Activated naive CD4-positive, alpha-beta T cell treated with anti-CD3 and anti-CD28 coated beads, Interleukin-2, amount 50 U/mL, for 72 hours (primary cell): ENCODE results near the gene PACRG. TPM values are rescaled to one million over a fixed set of nuclear protein-coding genes. Genes with fewer than 3 reads are reported as not detected.

Experiments
- ATAC-seq, 2 donors: fragments of 150-1000 bp; cut with Tn5 transposase; 2 replicates each; pipeline ENCODE4 v1.10.0; 2021; ENCODE audit warnings: mild to moderate bottlenecking in 2 of 2, moderate library complexity in 2 of 2
- DNase-seq, 2 donors: peaks; one replicate each; pipeline ENCODE4 v3.0.0; 2021 to 2022; ENCODE audit warnings: low spot score in 2 of 2
- H3K27ac Mint-ChIP-seq, 2 donors: one replicate each; pipeline ENCODE4 v1.8.0; 2022; ENCODE audit warnings: mild to moderate bottlenecking in 2 of 2, mixed read lengths in 2 of 2
- H3K36me3 Mint-ChIP-seq, 2 donors: one replicate each; pipeline ENCODE4 v1.8.0; 2022; ENCODE audit warnings: mixed read lengths in 2 of 2
- H3K9me3 Mint-ChIP-seq, 2 donors: one replicate each; pipeline ENCODE4 v1.8.0; 2022; ENCODE audit warnings: mixed read lengths in 2 of 2
- total RNA-seq, 2 donors: library from RNA; stranded (reverse); gene quantifications; one replicate each; pipeline ENCODE4 v1.2.3, GENCODE V29; 2022

PACRG gene
- total RNA-seq, 2 donors from 2014 or later = 0.43 TPM; not detected in 1

- Mint-ChIP-seq H3K27ac (no peak overlapping the region), H3K36me3 (no peaks in the 10 kb centered on the region)
- no peak for ATAC-seq
Measured at GRCh38 chr6:163320402-163320801, 592.6 kb downstream of the PACRG start.

GRCh38 chr6:163320804-163321203 lies 593.0 kb downstream of the PACRG start:
- ATAC-seq = no peak
- Mint-ChIP-seq H3K27ac (no peak overlapping the region), H3K9me3 (no peaks in the 10 kb centered on the region), H3K36me3 (no peaks in the 10 kb centered on the region)
- no peak for DNase-seq

More at GRCh38 chr6:163320402-163320801, 592.6 kb downstream of the PACRG start:
- DNase-seq = no peak
- no peaks in the 10 kb centered on the region for H3K9me3 Mint-ChIP-seq

DNA sequence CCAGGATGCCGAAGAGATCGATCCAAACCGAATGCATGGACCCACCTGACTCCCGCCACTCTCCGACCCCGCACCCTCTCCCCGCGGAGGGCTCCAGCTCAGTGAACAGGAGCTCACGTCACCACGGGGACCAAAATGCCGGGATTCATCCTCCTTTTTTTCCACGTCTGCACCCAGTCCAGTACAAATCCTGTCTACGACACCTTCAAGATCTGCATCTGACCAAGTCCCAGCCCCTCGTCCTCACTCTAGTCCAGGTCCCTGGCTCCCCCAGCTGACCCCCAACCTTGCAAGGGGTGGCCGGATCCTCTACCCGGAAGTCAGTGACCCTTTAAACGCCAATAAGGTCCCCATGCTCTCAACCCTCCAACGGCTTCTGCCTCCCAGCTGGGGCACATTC lies 593.9 kb downstream of the PACRG start:
- no peak for DNase-seq
- Mint-ChIP-seq H3K9me3 (no peaks in the 10 kb centered on the region), H3K27ac (no peak overlapping the region), H3K36me3 (no peaks in the 10 kb centered on the region)
- ATAC-seq = no peak

GRCh38 chr6:163323274-163323673 lies 595.5 kb downstream of the PACRG start:
- no peak overlapping the region for H3K27ac Mint-ChIP-seq
- H3K36me3 Mint-ChIP-seq = peaks cover 0 to 5% of the 10 kb centered on the region in 2 donors
- ATAC-seq (no peak), DNase-seq (no peak)
- no peaks in the 10 kb centered on the region for H3K9me3 Mint-ChIP-seq

- ATAC-seq (no peak), DNase-seq (no peak)
- H3K9me3 Mint-ChIP-seq = no peaks in the 10 kb centered on the region
- H3K27ac Mint-ChIP-seq = no peak overlapping the region
- peaks cover 0 to 5% of the 10 kb centered on the region in 2 donors for H3K36me3 Mint-ChIP-seq
Measured at GRCh38 chr6:163323705-163324104, 595.9 kb downstream of the PACRG start.

GRCh38 chr6:163324326-163324687 lies 596.5 kb downstream of the PACRG start:
- Mint-ChIP-seq H3K27ac (no peak overlapping the region), H3K9me3 (no peaks in the 10 kb centered on the region), H3K36me3 (peaks cover 0 to 5% of the 10 kb centered on the region in 2 donors)
- DNase-seq = no peak
- ATAC-seq = no peak

- Mint-ChIP-seq H3K9me3 (no peaks in the 10 kb centered on the region), H3K36me3 (peaks cover 0 to 5% of the 10 kb centered on the region in 2 donors), H3K27ac (no peak overlapping the region)
- DNase-seq (no peak), ATAC-seq (no peak)
Measured at GRCh38 chr6:163324688-163325389, 597.1 kb downstream of the PACRG start.

DNA sequence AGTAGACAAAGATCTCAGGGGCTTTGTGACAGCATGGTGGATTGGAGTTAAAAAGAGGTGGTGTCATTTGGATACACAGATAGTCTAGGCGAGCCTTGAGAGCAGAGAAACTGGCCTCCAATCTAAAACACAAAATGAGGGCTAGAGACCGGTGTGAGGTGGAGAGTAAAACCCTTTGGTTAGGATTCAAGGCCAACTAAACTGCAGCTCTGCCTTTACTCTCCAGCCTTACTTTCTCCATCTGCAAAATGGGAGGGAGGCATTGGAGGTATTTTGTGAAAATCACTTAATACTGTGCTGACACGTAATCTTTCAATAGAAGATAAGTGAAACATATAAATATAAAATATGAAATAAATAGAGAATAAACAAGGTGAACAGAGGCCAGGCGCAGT lies 597.6 kb downstream of the PACRG start:
- H3K9me3 Mint-ChIP-seq = no peaks in the 10 kb centered on the region
- H3K27ac Mint-ChIP-seq = no peak overlapping the region
- DNase-seq = no peak
- ATAC-seq = no peak
- H3K36me3 Mint-ChIP-seq = peaks cover 0 to 5% of the 10 kb centered on the region in 2 donors

- Mint-ChIP-seq H3K27ac (no peak overlapping the region), H3K36me3 (peaks cover 0 to 5% of the 10 kb centered on the region in 2 donors), H3K9me3 (no peaks in the 10 kb centered on the region)
- no peak for ATAC-seq
- no peak for DNase-seq
Measured at GRCh38 chr6:163327165-163327880, 599.5 kb downstream of the PACRG start.

DNA sequence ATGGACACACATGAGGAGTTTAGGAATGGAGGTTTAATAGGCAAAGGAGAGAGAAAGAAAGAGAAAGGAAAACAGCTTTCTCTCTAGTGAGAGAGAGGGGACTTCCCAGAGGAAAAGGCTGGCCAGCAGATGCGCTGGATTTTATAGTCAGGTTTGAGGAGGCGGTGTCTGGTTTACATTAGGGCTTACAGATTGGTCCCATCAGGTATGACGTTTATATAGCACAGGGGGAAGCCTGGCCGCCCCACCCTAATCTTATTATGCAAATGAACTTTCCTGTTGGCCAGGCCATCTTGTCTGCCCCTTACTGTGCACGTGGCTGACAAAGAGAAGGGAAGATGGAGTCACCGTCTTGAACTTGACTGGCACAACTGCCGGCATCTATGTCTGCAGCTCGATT lies 600.1 kb downstream of the PACRG start:
- H3K36me3 Mint-ChIP-seq = peaks cover 0 to 5% of the 10 kb centered on the region in 2 donors
- ATAC-seq (no peak), DNase-seq (no peak)
- H3K9me3 Mint-ChIP-seq = no peaks in the 10 kb centered on the region
- no peak overlapping the region for H3K27ac Mint-ChIP-seq

- Mint-ChIP-seq H3K27ac (no peak overlapping the region), H3K9me3 (no peaks in the 10 kb centered on the region)
Measured at GRCh38 chr6:163328411-163328810, 600.6 kb downstream of the PACRG start.

GRCh38 chr6:163329991-163330390 lies 602.2 kb downstream of the PACRG start:
- DNase-seq = no peak
- Mint-ChIP-seq H3K27ac (no peak overlapping the region), H3K9me3 (no peaks in the 10 kb centered on the region), H3K36me3 (peaks cover 0 to 5% of the 10 kb centered on the region in 2 donors)
- no peak for ATAC-seq

More at GRCh38 chr6:163328411-163328810, 600.6 kb downstream of the PACRG start:
- peaks cover 0 to 5% of the 10 kb centered on the region in 2 donors for H3K36me3 Mint-ChIP-seq
- no peak for DNase-seq
- ATAC-seq = no peak

DNA sequence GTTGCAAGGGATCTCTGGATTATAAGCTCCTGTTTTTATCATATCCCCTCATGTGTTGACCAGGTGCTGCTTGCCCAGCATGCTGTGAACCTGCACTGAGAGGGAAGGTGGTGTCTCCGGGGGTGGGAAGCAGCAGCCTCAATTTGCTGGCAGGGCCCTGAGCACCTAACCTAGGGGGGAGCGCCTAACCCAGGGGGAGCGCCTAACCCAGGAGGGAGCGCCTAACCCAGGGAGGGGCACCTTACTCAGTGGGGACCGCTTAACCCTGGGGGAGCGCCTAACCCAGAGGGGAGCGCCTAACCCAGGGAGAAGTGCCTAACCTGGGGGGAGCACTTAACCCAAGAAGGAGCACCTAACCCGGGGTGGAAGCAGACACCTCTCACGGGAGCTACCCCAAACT lies 603.5 kb downstream of the PACRG start:
- peaks cover 0 to 5% of the 10 kb centered on the region in 2 donors for H3K36me3 Mint-ChIP-seq
- DNase-seq (no peak), ATAC-seq (no peak)
- H3K9me3 Mint-ChIP-seq = no peaks in the 10 kb centered on the region
- no peak overlapping the region for H3K27ac Mint-ChIP-seq

DNA sequence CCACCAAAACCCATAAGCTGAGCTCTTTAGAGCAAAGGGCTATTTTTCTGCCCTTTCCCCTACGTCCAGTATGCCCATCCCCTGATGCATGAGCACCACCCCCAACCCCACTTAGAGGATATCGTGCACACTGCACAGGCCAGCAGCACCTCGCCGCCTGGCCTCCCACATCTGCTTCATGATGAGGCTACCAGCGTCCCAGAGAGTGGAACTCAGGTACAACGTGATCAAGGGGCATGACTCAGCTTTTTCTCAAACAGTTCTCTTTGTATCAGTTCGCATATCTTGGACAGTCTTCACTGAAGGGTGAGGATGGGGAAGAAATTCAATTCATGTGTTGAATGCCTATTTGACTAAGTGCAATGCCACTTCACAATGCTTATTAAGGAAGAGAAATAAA lies 604.8 kb downstream of the PACRG start:
- no peak for ATAC-seq
- Mint-ChIP-seq H3K9me3 (no peaks in the 10 kb centered on the region), H3K27ac (peak overlapping the region in 1 of 2 donors; percentile 44), H3K36me3 (peaks cover 0 to 2% of the 10 kb centered on the region in 2 donors)
- DNase-seq = no peak

GRCh38 chr6:163333038-163333437 lies 605.3 kb downstream of the PACRG start:
- Mint-ChIP-seq H3K9me3 (no peaks in the 10 kb centered on the region), H3K27ac (no peak overlapping the region), H3K36me3 (no peaks in the 10 kb centered on the region)
- no peak for ATAC-seq
- DNase-seq = no peak

DNA sequence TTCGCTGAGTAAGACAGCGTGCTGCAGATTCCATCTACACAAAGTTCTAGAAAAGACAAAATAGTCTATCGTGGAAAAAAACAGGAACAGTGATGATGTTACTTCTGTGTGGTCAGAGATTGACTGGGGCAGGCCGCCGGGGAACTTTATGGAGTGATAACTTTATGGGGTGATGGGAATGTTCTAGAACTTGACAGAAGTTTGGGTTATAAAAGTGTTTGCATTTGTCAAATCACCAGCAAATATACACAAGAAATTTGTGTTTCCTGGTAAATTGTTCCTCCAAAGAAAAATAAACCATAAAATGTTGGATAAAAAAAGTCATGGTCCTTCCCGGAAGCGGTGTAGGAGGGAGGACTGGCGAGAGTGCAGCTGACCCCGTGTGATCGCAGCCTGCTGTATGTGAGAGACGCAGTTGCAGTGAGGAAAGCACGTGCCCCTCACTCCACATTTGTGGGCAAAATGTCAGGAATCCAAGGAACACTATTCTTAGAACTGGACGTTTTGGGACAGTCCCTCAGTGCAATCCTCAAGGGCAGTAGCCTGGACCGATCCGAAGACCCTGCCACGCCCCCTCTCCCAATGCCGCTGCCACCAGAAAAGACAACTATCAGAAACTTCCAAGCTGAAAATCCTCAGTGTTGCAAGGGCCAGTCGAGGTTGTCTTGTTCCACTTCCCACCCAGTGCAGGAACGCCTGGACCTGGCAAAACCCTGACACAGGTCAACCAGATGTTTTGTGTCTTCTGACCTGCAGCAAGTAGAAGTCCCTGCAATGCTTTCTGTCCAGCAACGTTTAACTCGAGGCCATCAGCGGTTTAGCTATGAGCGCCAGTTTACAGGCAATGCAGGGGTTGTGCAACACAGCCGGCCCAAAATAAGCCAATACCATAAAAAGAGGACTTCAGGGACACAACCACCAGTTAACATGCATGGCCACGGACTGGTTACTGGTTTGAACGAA lies 606.2 kb downstream of the PACRG start:
- H3K27ac Mint-ChIP-seq = no peak overlapping the region
- ATAC-seq (no peak), DNase-seq (no peak)
- H3K36me3 Mint-ChIP-seq = no peaks in the 10 kb centered on the region
- no peaks in the 10 kb centered on the region for H3K9me3 Mint-ChIP-seq

- ATAC-seq = no peak
- H3K27ac Mint-ChIP-seq = no peak overlapping the region
- no peaks in the 10 kb centered on the region for H3K36me3 Mint-ChIP-seq
- H3K9me3 Mint-ChIP-seq = no peaks in the 10 kb centered on the region
- DNase-seq = no peak
Measured at GRCh38 chr6:163335056-163335455, 607.3 kb downstream of the PACRG start.
